Stomach (tissue), 9 donors: ENCODE results near the gene ABCB4. TPM values are rescaled to one million over a fixed set of nuclear protein-coding genes. Genes with fewer than 3 reads are reported as not detected.
A peak's percentile ranks its signal among the peaks of the same experiment; 100 is the strongest.

Experiments
- DNase-seq, 2 donors: peaks; one replicate each; pipeline versions ENCODE4 v3.0.0 to v3.0.0-alpha.2; 2013 to 2019
- H3K27ac ChIP-seq, 5 donors: fragments of 200-600 bp in 4 of 5; sonication (generic) in 4 of 5; one replicate each; pipeline ENCODE4 v1.5.1; 2013 to 2019; ENCODE audit warnings: mild to moderate bottlenecking in 1 of 5, moderate library complexity in 1 of 5
- H3K27me3 ChIP-seq, 3 donors: fragments of 200-600 bp; sonication (generic); one replicate each; pipeline ENCODE4 v1.5.1; 2017 to 2019; ENCODE audit warnings: mixed run types in 1 of 3
- H3K36me3 ChIP-seq, 4 donors: fragments of 200-600 bp; sonication (generic); 1 replicate in 3 of 4; 2 replicates in 1 of 4; pipeline ENCODE4 v1.5.1; 2016 to 2019
- H3K4me1 ChIP-seq, 4 donors: fragments of 200-600 bp; sonication (generic); one replicate each; pipeline ENCODE4 v1.5.1; 2016 to 2019
- H3K4me3 ChIP-seq, 4 donors: fragments of 200-600 bp; sonication (generic) in 3 of 4; one replicate each; pipeline ENCODE4 v1.5.1; 2016 to 2019; ENCODE audit warnings: mild to moderate bottlenecking in 1 of 4
- H3K9me3 ChIP-seq, 4 donors: fragments of 200-600 bp; sonication (generic); one replicate each; pipeline ENCODE4 v1.5.1; 2016 to 2019
- CTCF ChIP-seq, 7 experiments: fragments of 450-650 bp in 4 of 7; fragments of 200-600 bp in 3 of 7; sonication (generic) in 3 of 7; IDR thresholded peaks; one replicate each; pipeline ENCODE4 v1.5.1; 2016 to 2019; ENCODE audit warnings: antibody characterized with exemption in 7 of 7, control low read depth in 2 of 7, mild to moderate bottlenecking in 1 of 7
- EP300 ChIP-seq: sonication (generic); formaldehyde crosslinking; IDR thresholded peaks from one replicate; pipeline ENCODE4 v1.6.1; 2017; ENCODE audit warnings: antibody characterized with exemption
- POLR2A ChIP-seq, 4 donors: fragments of 450-650 bp; IDR thresholded peaks; one replicate each; pipeline ENCODE4 v1.6.1; 2016; ENCODE audit warnings: antibody characterized with exemption in 4 of 4, control low read depth in 2 of 4, mild to moderate bottlenecking in 1 of 4, moderate library complexity in 1 of 4
- POLR2AphosphoS5 ChIP-seq, 3 donors: sonication (generic); formaldehyde crosslinking; IDR thresholded peaks; one replicate each; pipeline ENCODE4 v1.6.1; 2016; ENCODE audit warnings: antibody characterized with exemption in 3 of 3
- WGBS, 5 donors: extraction: QIAGEN DNeasy Blood & Tissue Kit in 3 of 5; methylation state at CpG; one replicate each; pipeline versions ENCODE4 v1.1.5 to v1.1.7; 2013 to 2018; 5-methylcytosine and 5-hydroxymethylcytosine counted together
- intact Hi-C: fragments of 100-400 bp; cut with DNase I; formaldehyde crosslinking; loops from one replicate; pipeline ENCODE4 v1.15.1; 2023; ENCODE audit warnings: low total_unique reads
- polyA plus RNA-seq, 3 donors: library from polyadenylated mRNA; stranded (reverse); fragments of 200-250 nt; gene quantifications; one replicate each; pipeline ENCODE4 v1.2.3, GENCODE V29; 2013
- total RNA-seq, 5 donors: library from RNA; depleted of rRNA; stranded (reverse); fragments of >200 nt; gene quantifications; one replicate each; pipeline versions ENCODE4 v1.1.0 to v1.2.3, GENCODE V29; 2014 to 2016
- donor health status: healthy with polysubstance abuse.
- donor health status: Bipolar disorder and iron deficiency.
- donor health status: healthy.

The ABCB4 gene
- total and polyA plus RNA-seq, 8 donors = 0.25 to 1.5 (median 1.0) TPM; not detected in 5

- intact Hi-C loops = no loop called here
- no peaks in the 10 kb centered on the region for H3K36me3 ChIP-seq
Measured at GRCh38 chr7:87413951-87414793, 61.3 kb downstream of the ABCB4 start.

GRCh38 chr7:87413029-87413428 is 62.5 kb downstream of the ABCB4 start:
- WGBS, 5 donors = 32 to 63% (median 62%) methylated on average over 1 of the region's 1 CpG
- Histone ChIP-seq H3K4me3 (no peak overlapping the region), H3K27ac (peak overlapping the region in 1 of 5 donors; percentile 13), H3K4me1 (peaks cover 0 to 7% (median 0%) of the 10 kb centered on the region in 4 donors), H3K27me3 (no peaks in the 10 kb centered on the region), H3K36me3 (no peaks in the 10 kb centered on the region), H3K9me3 (no peaks in the 10 kb centered on the region)
- DNase-seq = no peak
- intact Hi-C loops = no loop called here
- TF ChIP-seq EP300 = no peak
- TF ChIP-seq POLR2AphosphoS5 (IDR thresholded peaks at IDR 0.05) = no peak
- no peak for TF ChIP-seq POLR2A (IDR thresholded peaks at IDR 0.05)
- no peak for TF ChIP-seq CTCF (IDR thresholded peaks at IDR 0.05)

More at GRCh38 chr7:87413951-87414793, 61.3 kb downstream of the ABCB4 start:
- TF ChIP-seq CTCF (IDR thresholded peaks at IDR 0.05) (no peak), EP300 (no peak), POLR2A (IDR thresholded peaks at IDR 0.05) (no peak), POLR2AphosphoS5 (IDR thresholded peaks at IDR 0.05) (no peak)
- no peak for DNase-seq
- H3K4me1 ChIP-seq = peaks cover 0 to 7% (median 0%) of the 10 kb centered on the region in 4 donors
- 51 to 58% (median 56%) methylated on average over 4 of the region's 4 CpGs for WGBS, 5 donors
- peak overlapping the region in 2 of 5 donors; percentile 13 to 22 for H3K27ac ChIP-seq
- H3K9me3 ChIP-seq = no peaks in the 10 kb centered on the region
- H3K4me3 ChIP-seq = no peak overlapping the region
- H3K27me3 ChIP-seq = no peaks in the 10 kb centered on the region

GRCh38 chr7:87411186-87411585 is 64.3 kb downstream of the ABCB4 start:
- TF ChIP-seq CTCF (IDR thresholded peaks at IDR 0.05) = no peak
- TF ChIP-seq POLR2AphosphoS5 (IDR thresholded peaks at IDR 0.05) = no peak
- no peak for TF ChIP-seq EP300
- TF ChIP-seq POLR2A (IDR thresholded peaks at IDR 0.05) = no peak
- Histone ChIP-seq H3K4me3 (no peak overlapping the region), H3K9me3 (no peaks in the 10 kb centered on the region), H3K4me1 (peaks cover 0 to 7% (median 0%) of the 10 kb centered on the region in 4 donors), H3K27ac (no peak overlapping the region), H3K27me3 (no peaks in the 10 kb centered on the region), H3K36me3 (no peaks in the 10 kb centered on the region)
- WGBS, 5 donors = 85 to 100% (median 98%) methylated on average over 1 of the region's 1 CpG
- intact Hi-C loops = no loop called here
- DNase-seq = no peak

- intact Hi-C loops = no loop called here
- no peaks in the 10 kb centered on the region for H3K27me3 ChIP-seq
Measured at GRCh38 chr7:87404674-87405073, 70.8 kb downstream of the ABCB4 start.

More at GRCh38 chr7:87404674-87405073, 70.8 kb downstream of the ABCB4 start:
- Histone ChIP-seq H3K9me3 (no peaks in the 10 kb centered on the region), H3K4me1 (no peaks in the 10 kb centered on the region), H3K4me3 (no peak overlapping the region), H3K36me3 (peaks cover 0 to 7% (median 0%) of the 10 kb centered on the region in 4 donors), H3K27ac (no peak overlapping the region)
- TF ChIP-seq CTCF (IDR thresholded peaks at IDR 0.05) = no peak
- no peak for DNase-seq
